Measurements from ENCODE around the gene TMEM25. TPM values are rescaled to one million over a fixed set of nuclear protein-coding genes. Genes with fewer than 3 reads are reported as not detected.
"Not testable (repeated sequence)": the region's sequence is repeated elsewhere in the genome, so short reads cannot be mapped to it uniquely, and the experiment has no call there.

The TMEM25 gene
- 10 to 100 TPM; 12.6 to 25.6 (median 20.7) TPM for total RNA-seq

DNA sequence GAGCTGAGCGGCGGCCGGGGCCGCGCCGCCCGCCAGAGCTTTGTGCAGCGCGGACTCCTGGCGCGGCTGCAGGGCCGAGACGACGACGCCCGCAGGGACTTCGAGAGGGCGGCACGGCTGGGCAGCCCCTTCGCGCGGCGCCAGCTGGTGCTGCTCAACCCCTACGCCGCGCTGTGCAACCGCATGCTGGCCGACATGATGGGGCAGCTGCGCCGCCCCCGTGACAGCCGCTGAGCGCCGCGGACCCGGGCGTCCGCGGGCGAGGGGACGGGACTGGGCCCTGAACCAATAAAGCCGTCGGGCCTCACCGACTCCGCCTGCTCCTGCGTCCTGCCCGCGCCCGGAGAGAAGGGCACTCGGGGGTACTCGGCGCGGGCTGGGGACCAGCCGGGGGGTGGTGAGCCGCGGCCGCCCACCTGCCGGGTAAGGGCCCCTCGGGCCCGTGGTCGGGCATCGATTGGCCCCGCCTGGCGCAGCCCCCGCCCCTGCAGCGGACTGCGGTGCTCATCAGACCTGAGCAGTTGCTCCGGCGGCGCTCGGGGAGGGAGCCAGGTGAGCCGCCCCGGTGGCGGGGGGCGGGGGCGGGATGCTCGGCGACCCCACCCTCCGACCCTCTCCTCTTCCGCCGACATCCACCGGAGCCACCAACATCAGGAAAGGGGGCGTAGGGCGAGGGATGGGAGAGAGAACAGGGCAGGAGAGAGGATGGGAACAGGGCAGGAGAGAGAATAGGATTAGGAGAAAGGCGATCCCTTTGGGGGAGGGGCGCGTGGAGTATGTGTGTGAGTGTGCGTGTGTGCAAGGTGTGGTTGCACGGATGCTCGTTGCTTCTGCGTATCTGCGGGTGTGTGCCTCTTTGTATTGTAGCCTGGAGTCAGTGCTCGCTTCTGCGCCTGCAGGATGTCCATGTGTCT is at the start of gene TMEM25:
Gene TMEM25, plus strand, starts transcription at position 510 of the 914 bp plus-strand sequence. CDS start 610 bp downstream, outside the sequence.
- Histone ChIP-seq H3K9me3 (no peaks in the 10 kb centered on the region), H3K4me1 (peaks cover 0 to 59% (median 10%) of the 10 kb centered on the region in 4 donors), H3K27ac (peak within 1 kb of the TSS in 3 of 4 donors; percentile 67 to 82 (median 81)), H3K4me3 (peak within 1 kb of the TSS; percentile 54 to 91 (median 88)), H3K36me3 (peaks cover 0 to 20% (median 0%) of the 10 kb centered on the region in 3 donors), H3K27me3 (no peaks in the 10 kb centered on the region)
- 2% methylated on average over 43 to 49 of the region's 94 CpGs for WGBS, 2 donors
- TF ChIP-seq, protein P1, sequence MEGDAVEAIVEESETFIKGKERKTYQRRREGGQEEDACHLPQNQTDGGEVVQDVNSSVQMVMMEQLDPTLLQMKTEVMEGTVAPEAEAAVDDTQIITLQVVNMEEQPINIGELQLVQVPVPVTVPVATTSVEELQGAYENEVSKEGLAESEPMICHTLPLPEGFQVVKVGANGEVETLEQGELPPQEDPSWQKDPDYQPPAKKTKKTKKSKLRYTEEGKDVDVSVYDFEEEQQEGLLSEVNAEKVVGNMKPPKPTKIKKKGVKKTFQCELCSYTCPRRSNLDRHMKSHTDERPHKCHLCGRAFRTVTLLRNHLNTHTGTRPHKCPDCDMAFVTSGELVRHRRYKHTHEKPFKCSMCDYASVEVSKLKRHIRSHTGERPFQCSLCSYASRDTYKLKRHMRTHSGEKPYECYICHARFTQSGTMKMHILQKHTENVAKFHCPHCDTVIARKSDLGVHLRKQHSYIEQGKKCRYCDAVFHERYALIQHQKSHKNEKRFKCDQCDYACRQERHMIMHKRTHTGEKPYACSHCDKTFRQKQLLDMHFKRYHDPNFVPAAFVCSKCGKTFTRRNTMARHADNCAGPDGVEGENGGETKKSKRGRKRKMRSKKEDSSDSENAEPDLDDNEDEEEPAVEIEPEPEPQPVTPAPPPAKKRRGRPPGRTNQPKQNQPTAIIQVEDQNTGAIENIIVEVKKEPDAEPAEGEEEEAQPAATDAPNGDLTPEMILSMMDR (IDR thresholded peaks at IDR 0.05), result peak in 1 of 5 experiments; percentile 16
- TF ChIP-seq POLR2A (IDR thresholded peaks at IDR 0.05) (peak in 1 of 2 donors; percentile 35), EP300 (IDR thresholded peaks at IDR 0.05) (peak in 1 of 2 donors; percentile 48)
- DNase-seq (ENCODE audit: low spot score in 2 of 2), result no peak

DNA sequence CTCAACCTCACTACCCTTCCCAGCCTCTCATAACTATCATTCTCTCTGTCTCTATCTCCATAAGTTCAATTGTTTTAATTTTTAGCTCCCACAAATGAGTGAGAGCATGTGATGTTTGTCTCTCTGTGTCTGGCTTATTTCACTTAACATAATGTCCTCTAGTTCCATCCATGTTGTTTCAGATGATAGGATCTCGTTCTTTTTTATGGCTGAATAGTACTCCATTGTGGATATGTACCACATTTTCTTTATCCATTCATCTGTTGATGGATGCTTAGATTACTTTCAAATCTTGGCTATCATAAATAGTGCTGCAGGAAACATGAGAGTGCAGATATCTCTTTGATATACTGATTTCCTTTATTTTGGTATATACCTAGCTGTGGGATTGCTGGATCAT is 49.8 kb upstream of the TMEM25 start:
- not testable (repeated sequence) for H3K4me3 ChIP-seq; H3K4me1 ChIP-seq; H3K27me3 ChIP-seq; H3K27ac ChIP-seq; DNase-seq (ENCODE audit: low spot score in 2 of 2); H3K9me3 ChIP-seq
- peaks cover 12 to 98% (median 24%) of the 10 kb centered on the region in 3 donors for H3K36me3 ChIP-seq
- 94 to 98% methylated on average over 1 of the region's 1 CpG for WGBS, 2 donors

DNA sequence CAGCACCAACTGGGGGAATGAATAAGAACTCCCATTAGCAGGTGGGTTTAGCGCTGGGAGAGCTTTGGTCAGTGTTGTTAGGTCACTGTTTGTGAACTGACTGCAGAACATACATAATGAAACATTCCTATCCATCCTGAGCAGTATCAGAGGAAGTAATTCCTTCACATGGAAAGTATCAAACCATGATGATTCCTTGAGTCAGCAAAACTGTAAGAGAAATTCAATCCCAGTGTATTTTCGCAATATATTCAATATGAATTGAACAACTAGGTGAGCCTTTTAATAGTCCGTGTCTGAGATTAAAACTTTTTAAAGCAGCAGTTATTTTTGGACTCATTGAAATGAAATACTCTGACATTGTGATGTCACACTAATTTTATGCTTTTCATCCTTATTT is 46.6 kb upstream of the TMEM25 start:
- Histone ChIP-seq H3K27ac (no peak overlapping the region), H3K9me3 (no peaks in the 10 kb centered on the region), H3K27me3 (no peaks in the 10 kb centered on the region), H3K4me3 (no peak overlapping the region), H3K36me3 (peaks cover 9 to 93% (median 12%) of the 10 kb centered on the region in 3 donors), H3K4me1 (no peaks in the 10 kb centered on the region)
- TF ChIP-seq, protein P1 (IDR thresholded peaks at IDR 0.05), result no peak
- TF ChIP-seq POLR2A (IDR thresholded peaks at IDR 0.05) (no peak), EP300 (IDR thresholded peaks at IDR 0.05) (no peak)
- WGBS, 2 donors, result 94 to 95% methylated on average over 3 of the region's 3 CpGs
- no peak for DNase-seq (ENCODE audit: low spot score in 2 of 2)

DNA sequence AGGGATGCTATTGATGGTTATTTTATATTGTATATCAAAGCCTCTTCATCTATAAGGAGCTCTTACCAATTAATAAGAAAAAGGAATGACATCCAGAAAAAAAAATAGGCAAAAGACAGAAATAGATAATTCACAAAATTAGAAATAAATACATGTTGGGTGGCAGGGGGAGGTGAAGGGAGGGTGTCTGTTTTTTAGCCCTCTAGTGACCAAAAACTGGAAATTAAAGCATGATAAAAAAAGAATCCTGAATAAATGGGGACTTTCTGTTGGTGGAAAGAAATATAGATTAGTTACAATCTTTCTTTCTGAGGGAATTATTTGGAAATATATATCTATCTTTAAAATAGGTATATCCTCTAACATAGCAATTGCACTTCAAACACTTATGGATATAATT is 45.7 kb upstream of the TMEM25 start:
- Histone ChIP-seq H3K36me3 (peaks cover 9 to 93% (median 12%) of the 10 kb centered on the region in 3 donors), H3K4me3 (no peak overlapping the region), H3K9me3 (no peaks in the 10 kb centered on the region), H3K27me3 (no peaks in the 10 kb centered on the region), H3K27ac (no peak overlapping the region), H3K4me1 (no peaks in the 10 kb centered on the region)
- TF ChIP-seq, protein P1 (IDR thresholded peaks at IDR 0.05), result no peak
- TF ChIP-seq POLR2A (IDR thresholded peaks at IDR 0.05) (no peak), EP300 (IDR thresholded peaks at IDR 0.05) (no peak)
- DNase-seq (ENCODE audit: low spot score in 2 of 2), result no peak

DNA sequence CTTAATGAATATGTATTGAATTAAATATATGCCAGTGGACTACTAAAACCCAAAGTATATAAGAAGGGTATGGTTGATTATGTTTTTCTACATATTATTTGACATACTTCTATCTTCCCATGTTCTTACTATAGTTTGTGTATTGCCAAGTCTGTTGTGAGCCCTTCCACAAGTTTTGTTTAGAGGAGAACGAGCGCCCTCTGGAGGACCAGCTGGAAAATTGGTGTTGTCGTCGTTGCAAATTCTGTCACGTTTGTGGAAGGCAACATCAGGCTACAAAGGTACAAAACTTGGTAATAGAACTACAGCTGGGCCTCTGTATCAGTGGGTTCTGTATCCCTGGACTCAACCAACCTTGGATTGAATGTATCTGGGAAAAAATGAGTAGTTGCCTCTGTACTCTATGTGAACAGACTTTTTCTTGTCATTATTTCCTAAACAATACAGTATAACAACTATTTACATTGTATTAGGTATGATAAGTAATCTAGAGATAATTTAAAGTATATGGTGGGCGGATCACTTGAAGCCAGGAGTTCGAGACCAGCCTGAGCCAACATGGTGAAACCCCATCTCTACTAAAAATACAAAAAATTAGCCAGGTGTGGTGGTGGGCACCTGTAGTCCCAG is 42.4 kb upstream of the TMEM25 start:
- TF ChIP-seq POLR2A (IDR thresholded peaks at IDR 0.05) (no peak), EP300 (IDR thresholded peaks at IDR 0.05) (peak in 1 of 2 donors; percentile 36)
- TF ChIP-seq, protein P1 (IDR thresholded peaks at IDR 0.05), result peak; percentile 73 to 83 (median 76)
- Histone ChIP-seq H3K4me1 (no peaks in the 10 kb centered on the region), H3K4me3 (no peak overlapping the region), H3K27me3 (no peaks in the 10 kb centered on the region), H3K36me3 (peaks cover 6 to 93% (median 16%) of the 10 kb centered on the region in 3 donors), H3K9me3 (no peaks in the 10 kb centered on the region), H3K27ac (no peak overlapping the region)
- WGBS, 2 donors, result 26 to 27% methylated on average over 7 of the region's 7 CpGs
- DNase-seq (ENCODE audit: low spot score in 2 of 2), result peak in 1 of 2 donors; percentile 41

Measured in tibial nerve (tissue), 4 donors.